Heart right ventricle (tissue), 16 donors: ENCODE data around the gene MYL10. TPM values are rescaled to one million over a fixed set of nuclear protein-coding genes. Genes with fewer than 3 reads are reported as not detected.
"Not testable (repeated sequence)": the region's sequence is repeated elsewhere in the genome, so short reads cannot be mapped to it uniquely, and the experiment has no call there.

ENCODE experiments used
- ATAC-seq, 8 donors: fragments of 200-7000 bp; cut with Tn5 transposase; one replicate each; pipeline ENCODE4 v1.9.1; 2020; ENCODE audit warnings: mild to moderate bottlenecking in 8 of 8, moderate library complexity in 8 of 8, moderate number of reproducible peaks in 1 of 8
- DNase-seq, 2 donors: peaks; one replicate each; pipeline ENCODE4 v3.0.0-alpha.2; 2020
- H3K27ac ChIP-seq, 10 donors: fragments of 200-600 bp; sonication (generic) in 2 of 10; one replicate each; pipeline versions ENCODE4 v1.5.0 to v1.8.0; 2020 to 2022; ENCODE audit warnings: mild to moderate bottlenecking in 3 of 10
- H3K27me3 ChIP-seq, 7 donors: fragments of 200-600 bp; one replicate each; pipeline ENCODE4 v1.8.0; 2021 to 2022; ENCODE audit warnings: mild to moderate bottlenecking in 2 of 7
- H3K36me3 ChIP-seq, 9 donors: fragments of 200-600 bp; sonication (generic) in 1 of 9; one replicate each; pipeline versions ENCODE4 v1.5.0 to v1.8.0; 2020 to 2022; ENCODE audit warnings: mild to moderate bottlenecking in 2 of 9
- H3K4me1 ChIP-seq, 9 donors: fragments of 200-600 bp; sonication (generic) in 1 of 9; one replicate each; pipeline versions ENCODE4 v1.5.0 to v1.8.0; 2020 to 2022; ENCODE audit warnings: mild to moderate bottlenecking in 4 of 9
- H3K4me3 ChIP-seq, 10 donors: fragments of 200-600 bp; sonication (generic) in 2 of 10; one replicate each; pipeline versions ENCODE4 v1.5.0 to v1.8.0; 2020 to 2022; ENCODE audit warnings: mild to moderate bottlenecking in 7 of 10, moderate library complexity in 2 of 10
- H3K9me3 ChIP-seq, 11 donors: fragments of 200-600 bp in 10 of 11; sonication (generic) in 2 of 11; one replicate each; pipeline versions ENCODE4 v1.5.0 to v1.8.0; 2013 to 2022; ENCODE audit warnings: mild to moderate bottlenecking in 2 of 11, control low read depth in 1 of 11, moderate library complexity in 1 of 11
- CTCF ChIP-seq, 9 donors: fragments of 200-600 bp; sonication (generic) in 2 of 9; IDR thresholded peaks; one replicate each; pipeline versions ENCODE4 v1.5.0 to v1.8.0; 2021 to 2022; ENCODE audit warnings: antibody characterized with exemption in 9 of 9, mild to moderate bottlenecking in 5 of 9, moderate library complexity in 1 of 9
- WGBS, 2 donors: extraction: QIAGEN DNeasy Blood & Tissue Kit; methylation state at CpG; one replicate each; pipeline ENCODE4 v1.1.7; 2013; ENCODE audit warnings: inconsistent platforms in 1 of 2; 5-methylcytosine and 5-hydroxymethylcytosine counted together
- intact Hi-C, 10 donors: fragments of 100-400 bp; cut with DNase I; formaldehyde crosslinking; loops; one replicate each; pipeline versions ENCODE4 v1.11.1 to v1.14.2; 2022
- polyA plus RNA-seq, 2 donors: library from polyadenylated mRNA; stranded (reverse); fragments of 200-250 nt; gene quantifications; one replicate each; pipeline ENCODE4 v1.2.3, GENCODE V29; 2013
- total RNA-seq, 10 donors: library from RNA; stranded (reverse); fragmentation: NEBNext Ultra II Directional in 3 of 10; extraction: Animal tissue kit (Norgen Biotek cat#: 25700) in 3 of 10; gene quantifications; one replicate each; pipeline versions ENCODE4 v1.2.1 to v1.2.4, GENCODE V29; 2021 to 2023
- donor health status: Arrhythmogenic right ventricular cardiomyopathy.
- donor health status: ischemic (EF 13 %, LVEDD 7.1; RV severe dilation, severe dysfunction).
- donor health status: healthy with polysubstance abuse.
- donor health status: DM: no; HTN: yes; CAD: no.
- donor health status: DM: no; HTN: no; CAD: no.
- donor health status: ischemic (EF 25% LVEDD 6.9; RV normal size, moderate dysfunction).
- donor health status: ischemic (EF 25% LVEDD 5.7; RV mildly dilated, moderate dysfunction).
- donor health status: healthy.
- donor health status: DM: yes; HTN: yes; CAD: no.
- donor health status: Ischemic cardiomyopathy.
- donor health status: ischemic (EF 35%, LVEDD 5.7; RV mildly dilated, moderate dysfunction).
- donor health status: nonischemic (EF 11% LVEDD 7.7; RV severe dilation, severe dysfunction).
- donor health status: DM: yes; HTN: yes; CAD: no.
- donor health status: PGD.
- donor health status: ischemic (EF 29% LVEDD 5.4; RV normal size, mild dysfunction).
- donor health status: nonischemic (EF 23%, LVEDD 6.1; RV moderate dilation, normal function).

MYL10 gene
- total and polyA plus RNA-seq, 12 donors = not detected

GRCh38 chr7:101608772-101609713, 20.1 kb downstream of the MYL10 start:
- no peaks in the 10 kb centered on the region for H3K36me3 ChIP-seq
- H3K27ac ChIP-seq = no peak overlapping the region
- no peaks in the 10 kb centered on the region for H3K4me1 ChIP-seq
- ATAC-seq = no peak
- 66 to 71% methylated on average over 12 of the region's 12 CpGs for WGBS, 2 donors
- H3K4me3 ChIP-seq = no peak overlapping the region
- intact Hi-C loops = loop anchor here in 7 of 10 donors (5.0 to 10.0 kb wide), 6 partner anchors 73 to 666 kb away; partner anchors contain the start of gene CUX1 (in 1 of the 7)
- DNase-seq = no peak
- no peak for TF ChIP-seq CTCF (IDR thresholded peaks at IDR 0.05)
- H3K9me3 ChIP-seq = no peaks in the 10 kb centered on the region
- peaks cover 0 to 8% (median 0%) of the 10 kb centered on the region in 7 donors for H3K27me3 ChIP-seq

- peaks cover 0 to 9% (median 4%) of the 10 kb centered on the region in 9 donors for H3K4me1 ChIP-seq
- H3K27ac ChIP-seq = no peak overlapping the region
- DNase-seq (no peak), ATAC-seq (no peak)
- H3K4me3 ChIP-seq = no peak overlapping the region
- peaks cover 0 to 12% (median 0%) of the 10 kb centered on the region in 7 donors for H3K27me3 ChIP-seq
- H3K36me3 ChIP-seq = no peaks in the 10 kb centered on the region
- H3K9me3 ChIP-seq = no peaks in the 10 kb centered on the region
- TF ChIP-seq CTCF (IDR thresholded peaks at IDR 0.05) = no peak
- WGBS, 2 donors = 72 to 75% methylated on average over 2 of the region's 2 CpGs
- intact Hi-C loops = loop anchor here in 7 of 10 donors (5.0 to 10.0 kb wide), 6 partner anchors 76 to 668 kb away; partner anchors contain the start of gene CUX1 (in 1 of the 7)
These were observed 22.6 kb downstream of the MYL10 start for GRCh38 chr7:101606498-101606923.

DNA sequence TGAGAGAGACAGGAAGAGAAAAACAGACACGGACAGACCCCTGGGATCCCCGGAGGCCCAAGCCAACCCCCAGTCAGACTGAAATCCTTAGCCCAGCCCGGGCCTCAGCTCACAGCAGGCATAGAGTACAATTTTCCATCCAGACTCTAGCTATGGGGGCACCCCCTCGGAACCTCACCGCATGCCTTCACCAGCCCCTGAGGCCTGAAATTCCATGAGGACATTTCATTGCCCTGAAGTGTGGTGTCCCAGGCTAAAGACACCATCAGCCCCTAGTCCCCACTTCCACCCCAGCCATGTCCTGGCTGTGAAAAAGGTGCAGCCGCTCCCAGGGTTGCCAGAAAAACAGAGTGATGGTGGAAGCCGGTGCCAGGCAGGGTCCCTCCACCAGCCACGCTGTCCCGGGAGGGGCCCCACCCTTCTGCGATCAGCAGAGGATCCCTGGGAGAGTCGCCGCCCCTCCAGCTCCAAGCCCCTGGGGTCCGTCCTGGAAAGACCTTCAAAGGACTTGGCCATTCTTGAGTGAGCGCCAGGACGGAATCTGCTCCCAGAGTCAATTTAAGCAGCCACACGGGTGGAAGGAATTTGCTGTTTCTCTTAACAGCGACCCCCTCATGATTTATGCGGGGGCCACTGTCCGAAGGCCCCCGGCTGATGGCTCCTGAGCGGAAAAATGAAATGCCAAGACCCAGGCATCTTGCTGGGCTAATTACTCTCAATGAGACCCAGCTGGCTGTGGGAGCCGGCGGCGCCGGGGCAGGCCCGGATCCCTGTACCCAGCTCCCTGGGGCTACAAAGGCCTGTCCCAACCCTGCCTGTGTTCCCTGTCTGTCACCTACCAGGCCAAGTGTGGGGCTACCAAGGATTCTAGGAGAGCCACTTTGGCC, 23.2 kb downstream of the MYL10 start:
- intact Hi-C loops = loop anchor here in 7 of 10 donors (5.0 to 10.0 kb wide), 6 partner anchors 76 to 669 kb away; partner anchors contain the start of gene CUX1 (in 1 of the 7)
- Histone ChIP-seq H3K4me1 (peaks cover 0 to 9% (median 4%) of the 10 kb centered on the region in 9 donors), H3K27ac (no peak overlapping the region), H3K27me3 (peaks cover 0 to 12% (median 0%) of the 10 kb centered on the region in 7 donors), H3K9me3 (no peaks in the 10 kb centered on the region), H3K36me3 (no peaks in the 10 kb centered on the region), H3K4me3 (no peak overlapping the region)
- no peak for DNase-seq
- no peak for ATAC-seq
- no peak for TF ChIP-seq CTCF (IDR thresholded peaks at IDR 0.05)
- 81 to 82% methylated on average over 26 of the region's 26 CpGs for WGBS, 2 donors

DNA sequence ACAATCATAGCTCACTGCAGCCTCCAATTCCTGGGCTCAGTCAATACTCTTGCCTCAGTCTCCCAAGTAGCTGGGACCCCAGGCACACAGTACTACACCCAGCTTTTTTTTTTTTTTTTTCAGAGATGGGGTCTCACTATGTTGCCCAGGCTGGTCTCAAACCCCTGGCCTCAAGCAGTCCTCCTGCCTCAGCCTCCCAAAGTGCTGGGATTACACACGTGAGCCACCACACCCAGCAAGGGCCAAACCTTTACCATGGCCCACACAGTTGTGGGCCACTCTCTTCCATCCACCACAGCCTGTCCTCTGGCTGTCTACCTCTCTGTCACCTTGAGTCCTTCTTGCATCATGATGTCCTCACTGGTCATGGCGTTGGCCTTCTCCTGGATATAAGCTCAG, 24.2 kb downstream of the MYL10 start:
- intact Hi-C loops = loop anchor here in 9 of 10 donors (5.0 to 10.0 kb wide), 10 partner anchors 77 to 670 kb away; partner anchors contain the start of gene CUX1 (in 1 of the 9)
- H3K4me3 ChIP-seq, DNase-seq, ATAC-seq, H3K36me3 ChIP-seq, H3K27ac ChIP-seq, H3K4me1 ChIP-seq, H3K9me3 ChIP-seq: not testable (repeated sequence)
- 87 to 89% methylated on average over 2 of the region's 2 CpGs for WGBS, 2 donors
- H3K27me3 ChIP-seq = peaks cover 0 to 12% (median 0%) of the 10 kb centered on the region in 7 donors
